Small intestine (tissue), 7 donors: ENCODE results near the gene CCL13. TPM values are rescaled to one million over a fixed set of nuclear protein-coding genes. Genes with fewer than 3 reads are reported as not detected.
"Not testable (repeated sequence)": the region's sequence is repeated elsewhere in the genome, so short reads cannot be mapped to it uniquely, and the experiment has no call there.

Experiments
- DNase-seq, 2 donors: peaks; one replicate each; pipeline versions ENCODE4 v3.0.0 to v3.0.0-alpha.2; 2013
- FAIRE-seq: peaks from 2 replicates; lab custom pipeline; 2012; peaks lifted over from hg19 to GRCh38; lab: Jason Lieb, UNC
- H3K27ac ChIP-seq, 3 donors: one replicate each; pipeline ENCODE4 v1.5.1; 2013; ENCODE audit warnings: low read length in 2 of 3, mild to moderate bottlenecking in 2 of 3, control low read depth in 1 of 3, inconsistent platforms in 1 of 3, low read depth in 1 of 3, moderate library complexity in 1 of 3
- H3K27me3 ChIP-seq, 3 donors: one replicate each; pipeline ENCODE4 v1.6.1; 2013; ENCODE audit warnings: low read length in 3 of 3, inconsistent platforms in 1 of 3; ENCODE audit not compliant: control insufficient read depth in 3 of 3, insufficient read depth in 3 of 3
- H3K36me3 ChIP-seq, 3 donors: one replicate each; pipeline ENCODE4 v1.6.1; 2013; ENCODE audit warnings: low read length in 3 of 3, inconsistent platforms in 1 of 3, low read depth in 1 of 3, mild to moderate bottlenecking in 1 of 3, moderate library complexity in 1 of 3; ENCODE audit not compliant: control insufficient read depth in 3 of 3, insufficient read depth in 2 of 3
- H3K4me1 ChIP-seq, 3 donors: one replicate each; pipeline ENCODE4 v1.6.1; 2013; ENCODE audit warnings: low read length in 2 of 3, inconsistent platforms in 1 of 3, low read depth in 1 of 3, mild to moderate bottlenecking in 1 of 3, moderate library complexity in 1 of 3; ENCODE audit not compliant: control insufficient read depth in 3 of 3, insufficient read depth in 2 of 3
- H3K4me3 ChIP-seq, 3 donors: one replicate each; pipeline ENCODE4 v1.5.1; 2013; ENCODE audit warnings: low read length in 3 of 3, control low read depth in 1 of 3, inconsistent platforms in 1 of 3, low read depth in 1 of 3, mild to moderate bottlenecking in 1 of 3, moderate library complexity in 1 of 3
- H3K9me3 ChIP-seq, 2 donors: one replicate each; pipeline ENCODE4 v1.6.1; 2013; ENCODE audit warnings: low read depth in 1 of 2, low read length in 1 of 2; ENCODE audit not compliant: control insufficient read depth in 2 of 2, insufficient read depth in 1 of 2
- WGBS, 3 donors: extraction: QIAGEN DNeasy Blood & Tissue Kit; methylation state at CpG; one replicate each; pipeline ENCODE4 v1.1.7; 2013; 5-methylcytosine and 5-hydroxymethylcytosine counted together
- polyA plus RNA-seq, 4 donors: library from polyadenylated mRNA; stranded (reverse) in 3 of 4; unstranded in 1 of 4; fragments of 200-250 nt in 3 of 4; fragments of 120-200 nt in 1 of 4; gene quantifications; one replicate each; pipeline versions ENCODE4 v1.2.1 to v1.2.3, GENCODE V29; 2013
- donor health status: healthy with polysubstance abuse.
- donor health status: control.
- donor health status: control.
- donor health status: Bipolar disorder and iron deficiency.
- donor health status: healthy.

Gene CCL13
- polyA plus RNA-seq, 4 donors: 0.07 to 7.6 (median 1.6) TPM; not detected in 1

DNA sequence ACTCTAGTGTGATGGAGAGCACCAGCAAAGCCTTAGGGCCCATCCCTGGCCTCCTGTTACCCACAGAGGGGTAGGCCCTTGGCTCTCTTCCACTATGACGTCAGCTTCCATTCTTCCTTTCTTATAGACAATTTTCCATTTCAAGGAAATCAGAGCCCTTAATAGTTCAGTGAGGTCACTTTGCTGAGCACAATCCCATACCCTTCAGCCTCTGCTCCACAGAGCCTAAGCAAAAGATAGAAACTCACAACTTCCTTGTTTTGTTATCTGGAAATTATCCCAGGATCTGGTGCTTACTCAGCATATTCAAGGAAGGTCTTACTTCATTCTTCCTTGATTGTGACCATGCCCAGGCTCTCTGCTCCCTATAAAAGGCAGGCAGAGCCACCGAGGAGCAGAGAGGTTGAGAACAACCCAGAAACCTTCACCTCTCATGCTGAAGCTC lies 37.2 kb upstream of the CCL13 start, which contains the start of gene CCL8:
TSS of gene CCL8 (plus strand) at position 397 of the 445 bp plus-strand sequence. CDS start 67 bp downstream, outside the sequence.
- Histone ChIP-seq H3K36me3 (no peaks in the 10 kb centered on the region), H3K9me3 (no peaks in the 10 kb centered on the region), H3K4me3 (no peak within 1 kb of the TSS), H3K27me3 (no peaks in the 10 kb centered on the region), H3K27ac (peak within 1 kb of the TSS in 1 of 3 donors; percentile 14), H3K4me1 (no peaks in the 10 kb centered on the region)
- 17 to 44% (median 30%) methylated on average over 2 of the region's 2 CpGs for WGBS, 3 donors
- FAIRE-seq (no peak), DNase-seq (no peak)

DNA sequence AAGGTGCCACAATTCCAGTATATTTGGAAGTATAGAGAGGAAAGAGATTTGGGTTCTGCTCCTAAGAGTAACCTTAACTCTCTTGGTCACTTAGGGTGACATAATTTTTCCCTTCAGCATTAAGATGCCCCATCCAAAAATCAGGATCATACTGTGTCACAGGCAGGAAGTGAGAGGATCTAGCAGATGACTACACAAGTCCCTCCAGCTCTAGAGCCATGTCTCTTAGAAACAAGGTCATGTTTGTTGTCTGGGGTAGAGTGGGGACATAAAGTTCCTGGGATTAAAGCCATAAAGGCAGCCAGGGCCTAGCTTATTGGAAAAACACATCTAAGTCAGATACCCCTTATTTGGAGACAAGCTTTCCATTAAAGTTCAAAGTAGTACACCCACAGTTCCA lies 34.3 kb upstream of the CCL13 start:
- H3K9me3 ChIP-seq: no peaks in the 10 kb centered on the region
- no peaks in the 10 kb centered on the region for H3K4me1 ChIP-seq
- H3K27ac ChIP-seq: peak overlapping the region in 1 of 3 donors; percentile 79
- FAIRE-seq: no peak
- no peak for DNase-seq
- no peak overlapping the region for H3K4me3 ChIP-seq
- no peaks in the 10 kb centered on the region for H3K36me3 ChIP-seq
- H3K27me3 ChIP-seq: no peaks in the 10 kb centered on the region

DNA sequence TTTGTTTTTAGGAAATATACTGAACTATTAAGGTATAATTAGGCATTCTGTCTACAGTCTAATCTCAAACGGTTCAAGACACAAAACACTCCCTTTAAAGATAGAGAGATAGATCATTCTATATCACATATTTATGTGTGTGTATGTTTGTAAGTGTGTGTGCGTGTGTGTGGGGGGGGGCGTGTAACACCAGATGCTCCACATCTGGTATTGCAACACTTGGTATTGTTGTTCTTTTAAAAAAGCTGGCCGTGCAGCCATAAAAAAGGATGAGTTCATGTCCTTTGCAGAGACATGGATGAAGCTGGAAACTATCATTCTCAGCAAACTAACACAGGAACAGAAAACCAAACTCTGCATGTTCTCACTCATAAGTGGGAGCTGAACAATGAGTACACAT lies 28.7 kb upstream of the CCL13 start:
- not testable (repeated sequence) for DNase-seq, H3K9me3 ChIP-seq, FAIRE-seq, H3K4me3 ChIP-seq, H3K36me3 ChIP-seq, H3K27ac ChIP-seq, H3K4me1 ChIP-seq, H3K27me3 ChIP-seq
- WGBS, 3 donors: 57 to 62% (median 58%) methylated on average over 4 of the region's 4 CpGs

DNA sequence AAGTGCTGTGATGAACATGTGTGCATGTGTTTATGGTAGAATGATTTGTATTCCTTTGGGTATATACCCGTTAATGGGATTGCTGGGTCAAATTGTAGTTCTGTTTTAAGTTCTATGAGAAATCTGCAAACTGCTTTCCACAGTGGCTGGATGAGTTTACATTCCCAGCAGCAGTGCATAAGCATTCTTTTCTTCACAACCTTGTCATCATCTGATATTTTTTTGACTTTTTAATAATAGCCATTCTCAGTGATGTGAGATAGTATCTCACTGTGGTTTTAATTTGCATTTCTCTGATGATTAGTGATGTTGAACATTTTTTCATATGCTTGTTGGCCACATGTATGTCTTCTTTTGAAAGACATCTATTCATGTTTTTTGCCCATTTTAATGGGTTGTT lies 18.6 kb upstream of the CCL13 start:
- Histone ChIP-seq H3K4me3 (no peak overlapping the region), H3K27me3 (no peaks in the 10 kb centered on the region), H3K27ac (no peak overlapping the region), H3K36me3 (no peaks in the 10 kb centered on the region), H3K9me3 (no peaks in the 10 kb centered on the region), H3K4me1 (no peaks in the 10 kb centered on the region)
- no peak for DNase-seq
- 64 to 80% (median 66%) methylated on average over 1 of the region's 1 CpG for WGBS, 3 donors
- no peak for FAIRE-seq

DNA sequence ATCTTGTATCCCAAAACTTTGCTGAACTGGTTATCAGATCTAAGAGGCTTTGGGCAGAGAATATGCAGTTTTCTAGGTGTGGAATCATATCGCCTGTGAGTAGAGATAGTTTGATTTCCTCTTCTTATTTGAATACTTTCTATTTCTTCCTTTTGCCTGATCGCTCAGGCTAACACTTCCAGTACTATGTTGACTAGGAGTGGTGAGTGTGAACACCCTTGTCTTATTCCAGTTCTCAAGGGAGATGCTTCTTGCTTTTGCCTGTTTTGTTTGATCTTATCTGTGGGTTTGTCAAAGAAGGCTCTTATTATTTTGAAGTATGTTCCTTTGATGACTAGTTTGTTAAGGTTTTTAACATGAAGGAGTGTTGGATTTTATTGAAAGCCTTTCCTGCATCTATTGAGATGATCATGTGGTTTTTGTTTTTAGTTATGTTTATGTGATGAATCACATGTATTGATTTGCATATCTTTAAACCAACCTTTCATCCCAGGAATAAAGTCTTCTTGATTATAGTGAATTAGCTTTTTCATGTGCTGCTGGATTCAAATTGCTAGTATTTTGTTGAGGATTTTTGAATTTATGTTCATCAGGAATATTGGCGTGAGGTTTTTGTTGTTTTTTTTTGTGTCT lies 17.0 kb upstream of the CCL13 start:
- no peaks in the 10 kb centered on the region for H3K9me3 ChIP-seq
- H3K36me3 ChIP-seq: no peaks in the 10 kb centered on the region
- H3K4me1 ChIP-seq: no peaks in the 10 kb centered on the region
- DNase-seq (no peak), FAIRE-seq (no peak)
- 81 to 88% (median 85%) methylated on average over 3 of the region's 3 CpGs for WGBS, 3 donors
- no peak overlapping the region for H3K4me3 ChIP-seq
- no peaks in the 10 kb centered on the region for H3K27me3 ChIP-seq
- no peak overlapping the region for H3K27ac ChIP-seq

DNA sequence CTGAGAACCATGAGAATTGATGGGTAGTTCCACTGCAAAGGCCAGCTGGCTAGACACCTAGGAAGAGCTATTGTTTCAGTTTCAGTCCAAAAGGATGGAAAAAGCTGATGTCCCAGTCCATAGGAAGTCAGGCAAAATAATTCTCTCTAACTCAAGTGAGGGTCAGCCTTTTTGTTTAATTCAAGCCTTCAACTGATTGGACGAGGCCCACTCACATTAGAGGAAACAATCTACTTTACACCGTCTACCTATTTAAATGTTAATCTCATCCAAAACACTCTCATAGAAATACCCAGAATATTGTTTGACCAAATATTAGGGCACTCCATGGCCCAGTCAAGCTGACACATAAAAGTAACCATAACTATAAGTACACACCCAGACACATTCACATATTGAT lies 14.4 kb upstream of the CCL13 start:
- Histone ChIP-seq H3K27ac (no peak overlapping the region), H3K4me3 (no peak overlapping the region), H3K27me3 (no peaks in the 10 kb centered on the region), H3K36me3 (no peaks in the 10 kb centered on the region), H3K9me3 (no peaks in the 10 kb centered on the region), H3K4me1 (no peaks in the 10 kb centered on the region)
- DNase-seq: no peak
- no peak for FAIRE-seq
- 70 to 93% (median 93%) methylated on average over 2 of the region's 2 CpGs for WGBS, 3 donors

DNA sequence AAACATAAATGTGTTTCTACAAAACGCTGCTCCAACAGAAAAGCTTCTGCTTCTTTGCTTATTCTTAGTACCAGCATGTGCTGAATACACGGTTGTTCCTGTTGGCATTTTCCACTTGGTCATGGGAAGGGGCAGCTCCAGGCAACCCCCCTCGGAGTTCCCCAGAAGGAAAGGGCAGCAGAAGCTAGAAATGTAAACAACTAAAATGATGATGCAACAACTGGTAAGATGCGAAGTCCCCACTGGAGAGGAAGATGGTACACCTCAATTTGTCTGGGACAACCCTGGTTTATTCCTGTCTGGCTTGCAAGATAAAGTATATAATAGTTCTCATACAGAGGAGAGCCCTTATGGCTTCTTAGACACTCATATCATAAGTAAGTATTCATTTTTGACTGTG lies 9.2 kb upstream of the CCL13 start:
- no peaks in the 10 kb centered on the region for H3K9me3 ChIP-seq
- H3K36me3 ChIP-seq: no peaks in the 10 kb centered on the region
- no peak overlapping the region for H3K27ac ChIP-seq
- no peaks in the 10 kb centered on the region for H3K4me1 ChIP-seq
- WGBS, 3 donors: 58 to 69% (median 67%) methylated on average over 4 of the region's 4 CpGs
- no peak for DNase-seq
- no peak overlapping the region for H3K4me3 ChIP-seq
- no peak for FAIRE-seq
- no peaks in the 10 kb centered on the region for H3K27me3 ChIP-seq

DNA sequence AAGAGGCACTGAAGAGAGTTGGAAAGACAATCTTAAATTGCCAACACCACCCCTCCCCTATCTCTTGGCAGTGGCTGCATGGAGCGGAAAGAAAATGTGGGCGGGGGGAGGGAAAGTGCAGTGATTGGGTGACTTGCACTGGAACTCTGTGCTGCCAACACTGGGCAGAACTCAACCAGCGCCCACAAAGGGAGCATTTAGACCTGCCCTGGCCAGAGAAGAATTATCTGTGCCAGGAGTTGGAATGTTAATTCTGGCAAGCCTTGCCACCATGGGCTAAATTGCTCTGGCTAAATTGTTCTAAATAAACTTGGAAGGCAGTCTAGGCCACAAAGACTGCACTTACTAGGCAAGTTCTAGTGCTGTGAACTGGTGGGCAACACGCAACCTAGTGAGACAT lies 6.5 kb upstream of the CCL13 start:
- FAIRE-seq: no peak
- no peak for DNase-seq
- Histone ChIP-seq H3K27me3 (no peaks in the 10 kb centered on the region), H3K27ac (no peak overlapping the region), H3K4me1 (no peaks in the 10 kb centered on the region), H3K4me3 (no peak overlapping the region), H3K9me3 (no peaks in the 10 kb centered on the region), H3K36me3 (no peaks in the 10 kb centered on the region)
- WGBS, 3 donors: 69 to 88% (median 78%) methylated on average over 4 of the region's 4 CpGs

DNA sequence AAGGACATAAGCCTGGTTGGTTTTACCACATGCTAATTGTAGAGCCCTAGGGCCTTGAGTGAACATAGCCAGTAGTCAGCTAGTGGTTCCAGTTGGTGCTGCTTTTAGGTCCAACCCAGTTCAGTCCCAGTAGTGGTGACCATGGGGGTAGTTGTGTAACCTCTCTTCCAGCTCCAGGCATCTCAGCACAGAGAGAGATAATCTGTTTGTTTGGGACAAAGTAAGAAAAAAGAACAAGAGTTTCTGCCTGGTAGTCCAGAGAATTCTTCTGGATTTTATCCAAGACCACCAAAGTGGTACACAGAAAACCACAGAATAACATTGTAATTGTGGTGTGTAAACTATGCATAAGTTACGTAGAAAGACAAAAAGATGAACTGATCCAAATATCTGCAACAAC lies 5.2 kb upstream of the CCL13 start:
- H3K4me1 ChIP-seq: no peaks in the 10 kb centered on the region
- no peaks in the 10 kb centered on the region for H3K36me3 ChIP-seq
- no peaks in the 10 kb centered on the region for H3K27me3 ChIP-seq
- DNase-seq: no peak
- 83 to 91% (median 86%) methylated on average over 1 of the region's 1 CpG for WGBS, 3 donors
- FAIRE-seq: no peak
- no peak overlapping the region for H3K4me3 ChIP-seq
- no peaks in the 10 kb centered on the region for H3K9me3 ChIP-seq
- peak overlapping the region in 1 of 3 donors; percentile 44 for H3K27ac ChIP-seq
